ENCODE results near the gene METTL5.

DNA sequence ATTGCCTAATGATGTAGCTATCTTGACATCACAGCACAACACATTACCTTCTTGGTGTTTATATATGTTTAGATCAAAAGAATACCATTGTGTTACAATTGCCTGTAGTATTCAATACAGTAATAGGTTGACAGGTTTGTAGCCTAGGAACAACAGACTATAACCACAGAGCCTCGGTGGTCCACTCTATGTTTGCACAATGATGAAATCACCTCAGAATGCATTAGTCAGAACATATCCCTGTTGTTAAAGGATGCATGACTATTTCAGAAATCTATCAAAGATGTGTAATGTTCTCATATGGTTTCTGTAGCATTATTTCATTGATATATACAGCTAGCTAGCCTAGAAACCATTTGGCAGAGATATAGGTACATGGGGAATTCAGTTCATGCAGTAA lies 8.9 kb downstream of the METTL5 start:
- TF ChIP-seq, protein P1, sequence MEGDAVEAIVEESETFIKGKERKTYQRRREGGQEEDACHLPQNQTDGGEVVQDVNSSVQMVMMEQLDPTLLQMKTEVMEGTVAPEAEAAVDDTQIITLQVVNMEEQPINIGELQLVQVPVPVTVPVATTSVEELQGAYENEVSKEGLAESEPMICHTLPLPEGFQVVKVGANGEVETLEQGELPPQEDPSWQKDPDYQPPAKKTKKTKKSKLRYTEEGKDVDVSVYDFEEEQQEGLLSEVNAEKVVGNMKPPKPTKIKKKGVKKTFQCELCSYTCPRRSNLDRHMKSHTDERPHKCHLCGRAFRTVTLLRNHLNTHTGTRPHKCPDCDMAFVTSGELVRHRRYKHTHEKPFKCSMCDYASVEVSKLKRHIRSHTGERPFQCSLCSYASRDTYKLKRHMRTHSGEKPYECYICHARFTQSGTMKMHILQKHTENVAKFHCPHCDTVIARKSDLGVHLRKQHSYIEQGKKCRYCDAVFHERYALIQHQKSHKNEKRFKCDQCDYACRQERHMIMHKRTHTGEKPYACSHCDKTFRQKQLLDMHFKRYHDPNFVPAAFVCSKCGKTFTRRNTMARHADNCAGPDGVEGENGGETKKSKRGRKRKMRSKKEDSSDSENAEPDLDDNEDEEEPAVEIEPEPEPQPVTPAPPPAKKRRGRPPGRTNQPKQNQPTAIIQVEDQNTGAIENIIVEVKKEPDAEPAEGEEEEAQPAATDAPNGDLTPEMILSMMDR (IDR thresholded peaks at IDR 0.05): no peak
- TF ChIP-seq POLR2A (IDR thresholded peaks at IDR 0.05): no peak
